GM12864 (cell line): ENCODE data around the gene TUBGCP6.
A peak's percentile ranks its signal among the peaks of the same experiment; 100 is the strongest.

Experiments
- DNase-seq: peaks from one replicate; pipeline ENCODE4 v3.0.0-alpha.2; 2011; ENCODE audit warnings: low read depth
- H3K4me3 ChIP-seq: 2 replicates; pipeline ENCODE4 v1.5.1; 2011; ENCODE audit warnings: mild to moderate bottlenecking, low read depth, low read length, control low read depth
- TF ChIP-seq, protein P1 (sequence below): IDR thresholded peaks from 2 replicates; pipeline ENCODE4 v1.5.1; 2011; ENCODE audit warnings: low read depth, mild to moderate bottlenecking, moderate library complexity, low read length, control low read depth, inconsistent platforms; ENCODE audit errors: missing control alignments

The TUBGCP6 gene

DNA sequence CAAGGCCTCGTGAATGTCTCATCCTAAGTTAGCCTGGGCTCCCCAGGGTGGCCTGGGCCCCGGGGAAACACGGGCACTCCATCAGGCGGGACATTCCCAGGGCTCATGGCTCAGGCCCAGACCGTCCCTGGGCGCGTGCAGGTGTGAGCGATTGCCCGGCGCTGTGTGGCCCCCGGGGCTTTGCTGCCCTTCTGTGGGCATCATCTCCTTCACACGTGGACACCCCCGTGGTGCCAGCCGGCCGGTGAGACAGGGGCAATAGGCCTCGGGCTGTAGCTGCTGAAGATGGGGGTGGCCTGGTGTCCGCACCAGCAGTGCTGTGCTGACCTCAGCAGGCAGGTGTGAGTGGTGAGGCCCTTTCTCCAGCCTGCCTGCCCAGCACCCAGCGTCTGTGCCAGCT, 48.6 kb downstream of the TUBGCP6 start:
- no peak for DNase-seq
- H3K4me3 ChIP-seq: no peak overlapping the region
- TF ChIP-seq, protein P1, sequence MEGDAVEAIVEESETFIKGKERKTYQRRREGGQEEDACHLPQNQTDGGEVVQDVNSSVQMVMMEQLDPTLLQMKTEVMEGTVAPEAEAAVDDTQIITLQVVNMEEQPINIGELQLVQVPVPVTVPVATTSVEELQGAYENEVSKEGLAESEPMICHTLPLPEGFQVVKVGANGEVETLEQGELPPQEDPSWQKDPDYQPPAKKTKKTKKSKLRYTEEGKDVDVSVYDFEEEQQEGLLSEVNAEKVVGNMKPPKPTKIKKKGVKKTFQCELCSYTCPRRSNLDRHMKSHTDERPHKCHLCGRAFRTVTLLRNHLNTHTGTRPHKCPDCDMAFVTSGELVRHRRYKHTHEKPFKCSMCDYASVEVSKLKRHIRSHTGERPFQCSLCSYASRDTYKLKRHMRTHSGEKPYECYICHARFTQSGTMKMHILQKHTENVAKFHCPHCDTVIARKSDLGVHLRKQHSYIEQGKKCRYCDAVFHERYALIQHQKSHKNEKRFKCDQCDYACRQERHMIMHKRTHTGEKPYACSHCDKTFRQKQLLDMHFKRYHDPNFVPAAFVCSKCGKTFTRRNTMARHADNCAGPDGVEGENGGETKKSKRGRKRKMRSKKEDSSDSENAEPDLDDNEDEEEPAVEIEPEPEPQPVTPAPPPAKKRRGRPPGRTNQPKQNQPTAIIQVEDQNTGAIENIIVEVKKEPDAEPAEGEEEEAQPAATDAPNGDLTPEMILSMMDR: no peak

DNA sequence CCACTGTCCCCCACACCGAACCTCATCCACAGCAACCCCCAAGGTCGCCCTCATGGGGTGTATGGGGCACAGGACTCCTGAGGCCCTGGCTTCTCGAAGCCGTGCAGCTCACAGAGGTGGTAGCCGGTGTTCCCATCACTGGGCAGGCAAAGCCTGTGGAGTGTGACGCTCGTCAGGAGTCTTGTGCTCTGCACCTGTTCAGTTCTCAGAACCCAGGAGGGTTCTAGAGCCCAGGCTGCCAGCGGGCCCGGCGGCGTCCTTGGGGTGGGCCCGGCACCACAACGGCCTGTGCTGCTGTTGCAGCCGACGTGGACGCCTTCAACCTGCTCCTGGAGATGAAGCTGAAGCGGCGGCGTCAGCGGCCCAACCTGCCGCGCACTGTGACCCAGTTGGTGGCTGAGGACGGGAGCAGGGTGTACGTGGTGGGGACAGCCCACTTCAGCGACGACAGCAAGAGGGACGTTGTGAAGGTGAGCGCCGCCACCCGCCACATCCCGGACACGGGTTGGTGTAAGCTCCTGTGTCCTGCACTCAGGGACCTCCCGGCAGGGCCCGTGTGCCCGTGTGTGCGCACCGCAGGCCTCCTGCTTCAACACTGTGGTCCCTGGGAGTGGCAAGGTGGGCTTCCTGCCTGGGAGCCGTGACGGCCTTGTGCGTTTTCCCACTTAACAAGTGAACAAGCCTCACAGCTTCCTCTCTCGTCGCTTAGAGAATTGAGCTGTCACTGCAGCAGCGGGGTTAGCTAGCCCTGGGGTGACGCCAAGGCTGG, 50.6 kb downstream of the TUBGCP6 start:
- no peak overlapping the region for H3K4me3 ChIP-seq
- TF ChIP-seq, protein P1: no peak
- no peak for DNase-seq

DNA sequence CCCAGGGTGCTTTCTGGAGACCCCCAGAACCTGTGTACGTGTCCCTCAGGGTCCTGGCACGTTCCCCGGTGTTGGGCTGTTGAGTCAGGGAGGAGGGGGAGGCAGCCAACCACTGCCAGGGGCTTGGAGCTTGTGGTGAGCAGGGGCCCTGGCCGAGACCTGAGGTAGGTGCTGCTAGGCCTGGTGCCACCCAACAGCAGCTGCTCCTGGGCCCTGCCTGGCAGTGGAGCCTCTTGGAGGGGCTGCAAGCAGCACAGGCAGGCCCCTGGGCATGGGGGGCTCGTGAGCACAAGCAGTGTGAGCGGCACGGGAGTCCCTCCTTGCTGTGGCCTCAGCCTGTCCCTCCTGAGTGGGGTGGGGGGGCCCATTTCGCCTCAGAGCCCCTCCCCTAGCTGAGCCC, 51.2 kb downstream of the TUBGCP6 start:
- DNase-seq: no peak
- TF ChIP-seq, protein P1: no peak
- no peak overlapping the region for H3K4me3 ChIP-seq

DNA sequence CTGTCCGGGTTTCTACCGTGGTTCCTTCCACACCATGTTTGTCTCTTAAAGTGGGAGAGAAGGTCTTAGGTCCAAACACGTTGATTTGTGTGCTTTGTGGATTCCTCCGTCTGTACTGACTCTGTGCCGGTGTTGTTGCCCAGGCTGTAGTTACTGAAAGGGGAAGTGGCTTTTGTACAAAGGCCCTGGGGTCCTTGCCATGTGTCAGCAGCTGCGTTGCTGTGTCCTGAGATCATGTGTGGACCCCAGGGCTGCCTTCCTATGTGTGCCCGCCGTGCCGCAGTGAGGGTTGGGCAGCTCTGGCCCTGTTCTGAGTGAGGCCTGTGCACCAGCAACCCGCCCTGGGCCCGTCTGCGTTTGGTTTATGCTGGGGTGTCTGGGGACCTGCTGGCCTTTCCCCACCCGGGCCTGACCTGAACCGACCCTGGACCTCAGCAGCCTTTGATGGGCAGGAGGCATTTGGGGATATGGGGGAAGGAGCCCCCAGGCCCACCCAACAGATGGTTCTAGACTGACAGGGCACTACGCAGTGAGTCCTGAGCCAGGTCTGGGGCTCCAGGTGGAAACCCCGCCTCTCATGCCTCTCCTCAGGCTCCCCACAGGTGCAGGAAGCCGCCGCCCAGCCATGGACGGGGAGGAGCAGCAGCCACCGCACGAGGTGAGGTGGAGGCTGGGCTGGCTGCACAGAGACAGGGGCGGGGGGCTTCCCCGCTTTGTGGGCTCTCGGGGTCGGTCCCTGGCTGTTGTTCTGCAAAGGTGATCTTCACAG, 52.2 kb downstream of the TUBGCP6 start:
- DNase-seq: no peak
- TF ChIP-seq, protein P1: peak; percentile 5
- peak overlapping the region; percentile 55 for H3K4me3 ChIP-seq

DNA sequence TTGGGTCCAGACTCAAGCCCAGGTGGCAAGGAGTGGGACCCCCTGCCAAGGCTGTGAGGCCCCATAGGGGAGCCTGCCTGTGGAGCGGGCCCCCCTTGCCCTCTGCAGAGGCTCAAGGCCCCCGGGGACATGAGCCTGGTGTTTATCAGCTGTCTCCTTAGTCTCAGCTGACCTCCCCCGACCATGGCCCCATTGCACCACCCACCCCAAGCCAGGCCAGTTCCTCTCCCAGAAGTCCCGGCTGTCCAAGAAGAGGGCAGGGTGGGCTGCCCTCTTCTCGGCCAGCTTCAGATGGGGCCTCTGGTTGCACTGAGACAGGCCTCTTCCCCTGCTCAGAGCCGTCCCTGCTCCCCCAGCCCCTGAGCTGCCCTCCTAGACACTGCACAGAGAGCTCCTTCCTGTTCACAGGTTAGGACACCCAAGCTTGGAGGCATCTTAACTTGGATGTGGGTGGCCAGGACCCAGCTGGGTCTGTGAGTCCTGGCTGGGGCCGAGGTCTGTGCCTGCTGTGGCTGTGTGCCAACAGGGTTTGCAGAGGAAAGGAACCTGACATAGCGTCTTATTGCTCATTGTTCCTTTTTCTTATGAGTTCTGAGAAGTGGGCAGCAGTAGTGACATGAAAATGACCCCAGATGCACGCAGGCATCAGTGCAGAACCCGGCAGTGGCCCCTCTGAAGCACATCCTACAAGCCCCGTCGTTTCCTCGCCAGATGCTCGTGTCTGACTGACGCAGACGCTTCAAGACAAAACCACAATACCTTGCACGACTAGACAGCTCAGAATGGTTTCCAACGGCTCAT, 53.7 kb downstream of the TUBGCP6 start:
- peak; percentile 88 for DNase-seq
- TF ChIP-seq, protein P1: no peak
- peak overlapping the region; percentile 58 for H3K4me3 ChIP-seq

DNA sequence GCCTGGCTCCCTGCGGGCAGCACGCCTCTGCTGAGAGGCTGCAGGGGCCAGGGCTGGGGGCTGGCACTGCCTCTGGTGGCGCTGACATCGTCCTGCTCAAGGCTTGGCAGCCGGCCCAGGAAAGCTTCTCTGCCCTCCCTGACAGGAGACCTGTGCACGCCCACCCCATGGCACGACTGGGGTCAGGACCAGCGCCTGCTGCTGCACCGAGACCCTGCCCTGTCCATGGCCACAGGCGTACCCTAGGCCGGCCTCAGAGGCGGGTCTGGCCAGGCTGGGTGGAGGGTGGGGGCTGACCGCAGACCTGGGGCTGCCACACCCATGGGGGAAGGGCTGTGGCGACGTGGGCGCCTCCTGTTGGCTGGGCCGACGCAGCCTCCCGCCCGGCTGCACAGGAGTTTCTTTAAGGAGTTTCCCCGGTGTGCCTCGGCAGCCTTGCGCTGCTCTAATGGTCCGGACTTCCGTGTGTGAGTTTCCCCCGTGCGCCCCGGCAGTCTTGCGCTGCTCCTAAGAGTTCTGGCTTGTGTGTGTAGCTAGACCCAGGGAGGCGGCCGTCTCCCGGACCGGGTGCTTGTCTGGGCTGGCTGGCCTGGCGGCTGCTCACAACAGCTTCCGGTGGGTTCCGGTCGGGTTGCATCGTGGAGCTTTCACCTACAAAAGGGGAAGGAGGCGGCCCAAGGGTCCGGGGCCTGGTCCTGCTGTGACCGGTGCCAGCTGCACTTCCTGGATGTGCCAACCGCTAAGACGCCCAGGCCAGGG, 54.5 kb downstream of the TUBGCP6 start:
- TF ChIP-seq, protein P1: peak; percentile 36
- H3K4me3 ChIP-seq: peak overlapping the region; percentile 58
- peak; percentile 78 for DNase-seq
